DND-41 (cell line): ENCODE data around the gene OGFRL1.

ENCODE experiments used
- ATAC-seq: fragments of 200-7000 bp; cut with Tn5 transposase; 3 replicates; pipeline ENCODE4 v1.9.1; 2021; ENCODE audit warnings: low read depth; ENCODE audit not compliant: insufficient read depth
- DNase-seq: peaks from one replicate; pipeline ENCODE4 v3.0.0-alpha.2; 2020
- H2AFZ ChIP-seq: 2 replicates; pipeline ENCODE4 v1.6.0; 2012; ENCODE audit warnings: low read depth, low read length
- H3K27ac ChIP-seq: 2 replicates; pipeline ENCODE4 v1.5.1; 2012; ENCODE audit warnings: low read length, inconsistent platforms
- H3K27me3 ChIP-seq: fragments of 200-600 bp; sonication (generic); 2 replicates; pipeline ENCODE4 v1.6.0; 2012; ENCODE audit warnings: low read length, mild to moderate bottlenecking, inconsistent platforms; ENCODE audit not compliant: insufficient read depth, poor library complexity
- H3K36me3 ChIP-seq: 2 replicates; pipeline ENCODE4 v1.5.1; 2012; ENCODE audit warnings: low read length, inconsistent platforms; ENCODE audit not compliant: insufficient read depth
- H3K4me1 ChIP-seq: 2 replicates; pipeline ENCODE4 v1.5.1; 2012; ENCODE audit warnings: mild to moderate bottlenecking, low read length; ENCODE audit not compliant: insufficient read depth
- H3K4me2 ChIP-seq: 2 replicates; pipeline ENCODE4 v1.6.0; 2012; ENCODE audit warnings: mild to moderate bottlenecking, moderate library complexity, low read length, inconsistent platforms; ENCODE audit not compliant: insufficient read depth
- H3K4me3 ChIP-seq, 2 experiments: fragments of 200-600 bp in 1 of 2; shearing (Covaris generic) in 1 of 2; 2 replicates each; pipeline ENCODE4 v1.5.1; 2012 to 2016; ENCODE audit warnings: inconsistent platforms in 2 of 2, low read length in 2 of 2, mild to moderate bottlenecking in 2 of 2, low read depth in 1 of 2, moderate library complexity in 1 of 2
- H3K79me2 ChIP-seq: 2 replicates; pipeline ENCODE4 v1.6.0; 2012; ENCODE audit warnings: low read length, inconsistent platforms; ENCODE audit not compliant: insufficient read depth
- H3K9ac ChIP-seq: 2 replicates; pipeline ENCODE4 v1.6.0; 2012; ENCODE audit warnings: low read depth, mild to moderate bottlenecking, inconsistent platforms, low read length, moderate library complexity
- H3K9me3 ChIP-seq: 2 replicates; pipeline ENCODE4 v1.5.1; 2012; ENCODE audit warnings: low read length, moderate library complexity, mild to moderate bottlenecking, inconsistent platforms; ENCODE audit not compliant: insufficient read depth, severe bottlenecking
- H4K20me1 ChIP-seq: 2 replicates; pipeline ENCODE4 v1.6.0; 2012; ENCODE audit warnings: low read length; ENCODE audit not compliant: insufficient read depth
- CTCF ChIP-seq: IDR thresholded peaks from 2 replicates; pipeline ENCODE4 v1.5.1; 2012; ENCODE audit warnings: borderline replicate concordance, low read length, moderate library complexity, mild to moderate bottlenecking; ENCODE audit not compliant: poor library complexity, severe bottlenecking; ENCODE audit errors: extremely low read depth
- EZH2 ChIP-seq: IDR thresholded peaks from 3 replicates; pipeline ENCODE4 v1.6.1; 2012; ENCODE audit warnings: borderline replicate concordance, low read depth, mild to moderate bottlenecking, moderate library complexity, low read length, inconsistent platforms; ENCODE audit not compliant: severe bottlenecking

The OGFRL1 gene

DNA sequence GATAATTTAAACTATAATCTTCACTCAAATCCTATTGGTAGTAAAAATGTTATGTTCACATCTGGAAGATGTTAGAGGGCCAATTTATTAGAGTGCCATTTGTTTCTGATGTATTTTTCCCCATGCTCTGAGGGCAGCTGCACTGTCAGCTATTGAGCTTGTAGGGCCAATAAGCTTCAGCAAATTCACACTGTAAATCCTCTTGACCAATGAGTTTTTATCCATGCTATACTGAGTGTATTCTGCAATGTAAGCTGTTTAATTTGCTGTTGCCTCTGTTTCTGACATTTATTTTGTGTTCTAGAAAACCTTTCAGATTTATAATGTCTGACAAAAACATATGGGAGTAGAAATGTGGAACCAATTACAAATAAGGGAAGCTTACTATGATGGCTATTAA is 62.6 kb downstream of the OGFRL1 start:
- no peak for TF ChIP-seq CTCF
- TF ChIP-seq EZH2, result no peak
- Histone ChIP-seq H3K27me3 (peaks cover 3% of the 10 kb centered on the region), H3K9me3 (no peaks in the 10 kb centered on the region), H3K36me3 (no peaks in the 10 kb centered on the region), H3K9ac (no peak overlapping the region), H3K4me2 (no peak overlapping the region), H4K20me1 (no peaks in the 10 kb centered on the region), H3K79me2 (no peaks in the 10 kb centered on the region), H3K27ac (no peak overlapping the region), H3K4me1 (no peaks in the 10 kb centered on the region), H2AFZ (no peak overlapping the region), H3K4me3 (no peak overlapping the region)
- DNase-seq (no peak), ATAC-seq (no peak)
